GM12892 (cell line): ENCODE data around the gene EVL.

Experiments
- DNase-seq: peaks from one replicate; pipeline ENCODE4 v3.0.0; 2011; ENCODE audit not compliant: insufficient read length
- FAIRE-seq: peaks from 2 replicates; lab custom pipeline; 2011; peaks lifted over from hg19 to GRCh38; lab: Jason Lieb, UNC
- POLR2A ChIP-seq: IDR thresholded peaks from 2 replicates; pipeline ENCODE4 v1.6.1; 2011; ENCODE audit warnings: low read depth, low read length, control low read depth
- POLR2AphosphoS5 ChIP-seq: IDR thresholded peaks from 2 replicates; pipeline ENCODE4 v1.6.1; 2011; ENCODE audit warnings: low read depth, low read length, control low read depth
- TAF1 ChIP-seq: IDR thresholded peaks from 2 replicates; pipeline ENCODE4 v1.6.1; 2011; ENCODE audit warnings: low read depth, mild to moderate bottlenecking, control low read depth, low read length, borderline replicate concordance

The EVL gene

GRCh38 chr14:100096656-100097055 is 31.4 kb downstream of the EVL start:
- TF ChIP-seq POLR2A (no peak), POLR2AphosphoS5 (no peak), TAF1 (no peak)
- FAIRE-seq (no peak), DNase-seq (no peak)

- no peak for FAIRE-seq
- TF ChIP-seq TAF1: no peak
- no peak for TF ChIP-seq POLR2AphosphoS5
- TF ChIP-seq POLR2A: no peak
- no peak for DNase-seq
These were observed 32.9 kb downstream of the EVL start for GRCh38 chr14:100098171-100098570.

GRCh38 chr14:100100032-100100703 is 34.9 kb downstream of the EVL start:
- TF ChIP-seq POLR2AphosphoS5 (no peak), TAF1 (no peak), POLR2A (no peak)
- FAIRE-seq: no peak
- no peak for DNase-seq

- FAIRE-seq (no peak), DNase-seq (no peak)
- TF ChIP-seq POLR2A (no peak), TAF1 (no peak), POLR2AphosphoS5 (no peak)
These were observed 37.0 kb downstream of the EVL start for GRCh38 chr14:100102156-100102785.

- FAIRE-seq (no peak), DNase-seq (no peak)
- TF ChIP-seq POLR2AphosphoS5: no peak
- TF ChIP-seq TAF1: no peak
- no peak for TF ChIP-seq POLR2A
These were observed 38.2 kb downstream of the EVL start for GRCh38 chr14:100103250-100104005.

- FAIRE-seq: peak; percentile 30
- no peak for DNase-seq
- TF ChIP-seq TAF1: no peak
- TF ChIP-seq POLR2AphosphoS5: no peak
- no peak for TF ChIP-seq POLR2A
These were observed 38.8 kb downstream of the EVL start for GRCh38 chr14:100104006-100104352.

GRCh38 chr14:100104523-100105300 is 39.5 kb downstream of the EVL start:
- no peak for TF ChIP-seq TAF1
- no peak for TF ChIP-seq POLR2AphosphoS5
- no peak for TF ChIP-seq POLR2A
- FAIRE-seq: peak; percentile 17
- no peak for DNase-seq

GRCh38 chr14:100105357-100106169 is 40.3 kb downstream of the EVL start:
- DNase-seq (no peak), FAIRE-seq (no peak)
- TF ChIP-seq POLR2A: no peak
- no peak for TF ChIP-seq TAF1
- TF ChIP-seq POLR2AphosphoS5: no peak

- no peak for FAIRE-seq
- TF ChIP-seq TAF1: no peak
- no peak for TF ChIP-seq POLR2AphosphoS5
- TF ChIP-seq POLR2A: no peak
- DNase-seq: no peak
These were observed 41.3 kb downstream of the EVL start for GRCh38 chr14:100106250-100107112.

- no peak for FAIRE-seq
- no peak for DNase-seq
- TF ChIP-seq POLR2A (no peak), TAF1 (no peak), POLR2AphosphoS5 (no peak)
These were observed 42.0 kb downstream of the EVL start for GRCh38 chr14:100107236-100107635.
